Loucy (cell line): ENCODE results near the gene MBD5.

Source experiments
- H2AFZ ChIP-seq: fragments of 200-600 bp; sonication (generic); 2 replicates; pipeline ENCODE4 v1.6.0; 2016; ENCODE audit warnings: antibody characterized with exemption, mild to moderate bottlenecking, low read length, moderate library complexity
- H3F3A ChIP-seq: fragments of 200-600 bp; 2 replicates; pipeline ENCODE4 v1.6.0; 2016; ENCODE audit warnings: antibody characterized with exemption, low read depth, mild to moderate bottlenecking
- H3K27me3 ChIP-seq: fragments of 200-600 bp; sonication (generic); 2 replicates; pipeline ENCODE4 v1.6.1; 2014; ENCODE audit warnings: low read length, mild to moderate bottlenecking; ENCODE audit not compliant: insufficient read depth, poor library complexity, severe bottlenecking
- H3K36me3 ChIP-seq: fragments of 200-600 bp; sonication (generic); 2 replicates; pipeline ENCODE4 v1.6.1; 2016; ENCODE audit warnings: low read length; ENCODE audit not compliant: insufficient read depth
- H3K4me1 ChIP-seq: fragments of 200-600 bp; sonication (generic); 2 replicates; pipeline ENCODE4 v1.5.1; 2014; ENCODE audit warnings: low read length, mild to moderate bottlenecking; ENCODE audit not compliant: insufficient read depth, poor library complexity, severe bottlenecking
- H3K4me2 ChIP-seq: fragments of 200-600 bp; sonication (generic); 2 replicates; pipeline ENCODE4 v1.6.0; 2014; ENCODE audit warnings: antibody characterized with exemption, low read length, low read depth, mild to moderate bottlenecking; ENCODE audit not compliant: poor library complexity, severe bottlenecking
- H3K4me3 ChIP-seq: fragments of 200-600 bp; sonication (generic); 2 replicates; pipeline ENCODE4 v1.5.1; 2014; ENCODE audit warnings: low read length, mild to moderate bottlenecking, mixed read lengths; ENCODE audit not compliant: poor library complexity, severe bottlenecking
- H3K79me2 ChIP-seq: fragments of 200-600 bp; sonication (generic); 2 replicates; pipeline ENCODE4 v1.6.1; 2014; ENCODE audit warnings: low read length; ENCODE audit not compliant: insufficient read depth
- H3K9ac ChIP-seq: fragments of 200-600 bp; sonication (generic); 2 replicates; pipeline ENCODE4 v1.6.0; 2014; ENCODE audit warnings: mild to moderate bottlenecking, low read depth, low read length, moderate library complexity; ENCODE audit not compliant: poor library complexity, severe bottlenecking
- H3K9me2 ChIP-seq: fragments of 200-600 bp; sonication (generic); replicated peaks from 2 replicates; pipeline ENCODE4 v1.6.1; 2016; ENCODE audit warnings: low read depth, low read length, mixed read lengths
- H3K9me3 ChIP-seq: fragments of 200-600 bp; sonication (generic); 2 replicates; pipeline ENCODE4 v1.6.1; 2014; ENCODE audit warnings: mild to moderate bottlenecking, antibody characterized with exemption, low read length, low read depth; ENCODE audit not compliant: insufficient read depth
- H4K20me1 ChIP-seq: fragments of 200-600 bp; sonication (generic); 2 replicates; pipeline ENCODE4 v1.6.0; 2014; ENCODE audit warnings: antibody characterized with exemption, low read length, mild to moderate bottlenecking; ENCODE audit not compliant: insufficient read depth, poor library complexity, severe bottlenecking
- CTCF ChIP-seq: fragments of 200-600 bp; sonication (generic); conservative IDR thresholded peaks from 2 replicates; pipeline ENCODE4 v1.5.1; 2014; ENCODE audit warnings: mild to moderate bottlenecking, antibody characterized with exemption, low read length
- EZH2phosphoT487 ChIP-seq: fragments of 200-600 bp; IDR thresholded peaks from 2 replicates; pipeline ENCODE4 v1.6.1; 2018; ENCODE audit warnings: antibody characterized with exemption, mild to moderate bottlenecking, moderate library complexity, borderline replicate concordance

Gene MBD5

GRCh38 chr2:148451046-148451445 is 430.2 kb downstream of the MBD5 start:
- Histone ChIP-seq H3K9me3 (no peaks in the 10 kb centered on the region), H3K79me2 (no peaks in the 10 kb centered on the region), H2AFZ (no peak overlapping the region), H4K20me1 (no peaks in the 10 kb centered on the region), H3K36me3 (no peaks in the 10 kb centered on the region), H3F3A (no peaks in the 10 kb centered on the region), H3K4me2 (no peak overlapping the region), H3K9ac (no peak overlapping the region), H3K27me3 (no peaks in the 10 kb centered on the region), H3K4me1 (no peaks in the 10 kb centered on the region), H3K9me2 (no peaks in the 10 kb centered on the region), H3K4me3 (no peak overlapping the region)
- TF ChIP-seq CTCF (no peak), EZH2phosphoT487 (no peak)

GRCh38 chr2:148455791-148456190 is 434.9 kb downstream of the MBD5 start:
- no peak overlapping the region for H3K9ac ChIP-seq
- H3K36me3 ChIP-seq, result no peaks in the 10 kb centered on the region
- H4K20me1 ChIP-seq, result no peaks in the 10 kb centered on the region
- H3K9me3 ChIP-seq, result no peaks in the 10 kb centered on the region
- H3K4me2 ChIP-seq, result no peak overlapping the region
- no peaks in the 10 kb centered on the region for H3K9me2 ChIP-seq
- TF ChIP-seq CTCF (no peak), EZH2phosphoT487 (no peak)
- no peak overlapping the region for H3K4me3 ChIP-seq
- H2AFZ ChIP-seq, result no peak overlapping the region
- H3K79me2 ChIP-seq, result no peaks in the 10 kb centered on the region
- no peaks in the 10 kb centered on the region for H3K27me3 ChIP-seq
- H3F3A ChIP-seq, result no peaks in the 10 kb centered on the region
- no peaks in the 10 kb centered on the region for H3K4me1 ChIP-seq

- Histone ChIP-seq H3K36me3 (no peaks in the 10 kb centered on the region), H3F3A (no peaks in the 10 kb centered on the region), H3K9ac (no peak overlapping the region), H3K4me3 (no peak overlapping the region), H3K79me2 (no peaks in the 10 kb centered on the region), H4K20me1 (no peaks in the 10 kb centered on the region), H3K27me3 (no peaks in the 10 kb centered on the region), H3K4me1 (no peaks in the 10 kb centered on the region), H3K4me2 (no peak overlapping the region), H3K9me2 (no peaks in the 10 kb centered on the region), H3K9me3 (no peaks in the 10 kb centered on the region), H2AFZ (no peak overlapping the region)
- no peak for TF ChIP-seq EZH2phosphoT487
- no peak for TF ChIP-seq CTCF
These were observed 437.3 kb downstream of the MBD5 start for GRCh38 chr2:148458171-148458570.
